Gastroesophageal sphincter (tissue), 3 donors: Measurements from ENCODE around the gene NR2F2.

Experiments
- CTCF ChIP-seq, 4 experiments: fragments of 200-600 bp in 2 of 4; fragments of 450-650 bp in 2 of 4; sonication (generic) in 1 of 4; IDR thresholded peaks; one replicate each; pipeline ENCODE4 v1.5.1; 2017 to 2019; ENCODE audit warnings: antibody characterized with exemption in 4 of 4, mild to moderate bottlenecking in 2 of 4, moderate library complexity in 2 of 4
- EP300 ChIP-seq: sonication (generic); formaldehyde crosslinking; IDR thresholded peaks from one replicate; pipeline ENCODE4 v1.6.1; 2017; ENCODE audit warnings: antibody characterized with exemption, mild to moderate bottlenecking
- POLR2A ChIP-seq, 2 donors: fragments of 450-650 bp; IDR thresholded peaks; one replicate each; pipeline ENCODE4 v1.6.1; 2017; ENCODE audit warnings: antibody characterized with exemption in 2 of 2, mild to moderate bottlenecking in 2 of 2, moderate library complexity in 1 of 2
- POLR2AphosphoS5 ChIP-seq: sonication (generic); formaldehyde crosslinking; IDR thresholded peaks from one replicate; pipeline ENCODE4 v1.6.1; 2017; ENCODE audit warnings: antibody characterized with exemption

GRCh38 chr15:96336596-96337364, 6.3 kb downstream of the NR2F2 start:
- no peak for TF ChIP-seq CTCF (IDR thresholded peaks at IDR 0.05)
- TF ChIP-seq POLR2A (IDR thresholded peaks at IDR 0.05) = no peak
- TF ChIP-seq POLR2AphosphoS5 = no peak
- no peak for TF ChIP-seq EP300
